HS-5 (cell line): Measurements from ENCODE around the gene RAVER1.

Experiments
- DNase-seq: peaks from one replicate; pipeline ENCODE4 v3.0.0-alpha.2; 2012; ENCODE audit warnings: low read depth

The RAVER1 gene

DNA sequence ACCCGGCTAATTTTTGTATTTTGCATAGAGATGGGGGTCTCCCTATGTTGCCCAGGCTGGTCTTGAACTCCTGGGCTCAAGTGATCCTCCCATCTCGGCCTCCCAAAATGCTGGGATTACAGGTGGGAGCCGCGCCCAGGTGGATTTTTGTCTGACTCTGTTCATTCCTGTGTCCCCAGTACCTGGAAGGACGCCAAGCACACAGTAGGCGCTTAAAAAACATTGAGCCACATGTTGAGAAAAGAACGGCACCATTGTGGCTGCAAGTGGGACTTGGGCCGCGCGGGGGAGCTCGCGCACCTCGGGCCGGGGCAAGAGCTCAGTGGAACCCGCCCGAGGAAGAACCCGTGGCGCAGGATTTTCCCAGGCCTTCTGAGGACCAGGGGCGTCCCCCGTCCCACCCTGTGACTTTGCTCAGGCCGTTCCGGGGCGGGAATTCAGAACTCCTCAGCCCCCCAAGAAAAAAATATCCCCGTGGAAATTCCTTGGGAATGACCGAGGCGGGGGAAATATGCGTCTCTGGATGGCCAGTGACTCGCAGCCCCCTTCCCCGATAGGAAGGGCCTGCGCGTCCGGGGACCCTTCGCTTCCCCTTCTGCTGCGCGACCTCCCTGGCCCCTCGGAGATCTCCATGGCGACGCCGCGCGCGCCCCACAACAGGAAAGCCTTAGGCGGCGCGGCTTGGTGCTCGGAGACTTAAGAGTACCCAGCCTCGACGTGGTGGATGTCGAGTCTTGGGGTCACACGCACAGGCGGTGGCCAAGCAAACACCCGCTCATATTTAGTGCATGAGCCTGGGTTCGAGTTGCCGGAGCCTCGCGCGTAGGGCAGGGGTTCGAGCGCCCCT, 63.8 kb downstream of the RAVER1 start:
- DNase-seq, result no peak

DNA sequence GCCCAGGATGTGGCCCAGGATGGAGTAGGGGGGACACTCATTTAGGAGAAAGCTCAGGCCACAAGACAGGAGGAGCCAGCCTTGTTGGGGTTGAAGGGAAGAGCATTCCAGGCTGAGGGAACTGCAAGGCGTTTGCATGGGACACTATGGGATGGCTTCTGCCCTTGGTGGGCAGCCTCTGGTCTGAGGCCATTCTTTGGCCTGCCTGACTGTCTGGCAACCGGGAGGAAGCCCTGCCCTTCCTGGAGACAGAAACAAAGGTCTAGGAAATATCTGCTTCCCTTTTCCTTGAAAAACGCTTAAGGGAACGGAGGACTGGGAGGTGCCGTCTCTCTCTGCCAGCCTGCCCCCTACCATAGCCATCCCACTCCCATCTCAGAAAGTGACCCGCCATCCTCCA, 65.3 kb downstream of the RAVER1 start:
- DNase-seq, result no peak

GRCh38 chr19:10266706-10267105, 66.6 kb downstream of the RAVER1 start:
- no peak for DNase-seq
